Endothelial cell (in vitro differentiated cells): ENCODE results near the gene ZDHHC16. TPM values are rescaled to one million over a fixed set of nuclear protein-coding genes. Genes with fewer than 3 reads are reported as not detected.

Experiments used
- DNase-seq: peaks from one replicate; pipeline ENCODE4 v3.0.0; 2021; ENCODE audit warnings: low spot score
- H3K27ac Mint-ChIP-seq: one replicate; pipeline ENCODE4 v1.8.0; 2021; ENCODE audit warnings: mixed read lengths, inconsistent platforms; ENCODE audit not compliant: unreplicated experiment
- H3K27me3 Mint-ChIP-seq: one replicate; pipeline ENCODE4 v1.8.0; 2021; ENCODE audit warnings: mild to moderate bottlenecking, moderate library complexity, mixed read lengths, inconsistent platforms; ENCODE audit not compliant: unreplicated experiment
- H3K36me3 Mint-ChIP-seq: one replicate; pipeline ENCODE4 v1.8.0; 2021; ENCODE audit warnings: mild to moderate bottlenecking, low read depth, mixed read lengths, inconsistent platforms; ENCODE audit not compliant: unreplicated experiment
- H3K4me1 Mint-ChIP-seq: one replicate; pipeline ENCODE4 v1.8.0; 2021; ENCODE audit warnings: mild to moderate bottlenecking, mixed read lengths, inconsistent platforms; ENCODE audit not compliant: unreplicated experiment
- H3K4me3 Mint-ChIP-seq: one replicate; pipeline ENCODE4 v1.8.0; 2021; ENCODE audit warnings: mild to moderate bottlenecking, mixed read lengths, inconsistent platforms; ENCODE audit not compliant: unreplicated experiment
- H3K9me3 Mint-ChIP-seq: one replicate; pipeline ENCODE4 v1.8.0; 2021; ENCODE audit warnings: mixed read lengths, inconsistent platforms; ENCODE audit not compliant: unreplicated experiment
- CTCF ChIP-seq: fragments of 200-600 bp; sonication (generic); IDR thresholded peaks from one replicate; pipeline ENCODE4 v1.5.0; 2021; ENCODE audit warnings: antibody characterized with exemption; ENCODE audit not compliant: unreplicated experiment
- total RNA-seq: library from RNA; stranded (reverse); fragmentation: NEBNext Ultra II Directional; extraction: Animal tissue kit (Norgen Biotek cat#: 25700); gene quantifications from one replicate; pipeline ENCODE4 v1.2.1, GENCODE V29; 2021; ENCODE audit not compliant: unreplicated experiment

The ZDHHC16 gene
- total RNA-seq, 1 donor from 2014 or later, result 45.0 TPM

DNA sequence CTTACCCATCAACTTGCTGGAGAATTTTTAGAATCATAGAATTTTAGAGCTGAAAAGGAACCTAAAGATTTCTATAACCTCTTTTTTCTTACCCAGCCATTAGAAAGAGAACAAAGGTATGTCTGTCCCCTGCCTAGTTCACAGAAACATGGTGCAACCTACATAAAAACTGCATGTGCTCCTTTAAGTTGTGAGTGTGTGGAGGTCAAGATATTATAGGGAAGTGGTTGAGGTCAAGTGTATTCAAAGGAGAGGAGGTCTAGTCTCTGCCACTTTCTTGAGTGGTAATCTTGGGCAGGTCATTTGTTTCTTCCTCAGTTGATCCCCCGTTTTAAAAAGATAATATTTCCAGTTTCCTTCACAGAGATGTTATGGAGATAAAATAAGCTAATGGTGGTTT lies 59.2 kb downstream of the ZDHHC16 start:
- H3K9me3 Mint-ChIP-seq, result no peaks in the 10 kb centered on the region
- H3K4me1 Mint-ChIP-seq, result peaks cover 54% of the 10 kb centered on the region
- peaks cover 11% of the 10 kb centered on the region for H3K36me3 Mint-ChIP-seq
- DNase-seq, result no peak
- TF ChIP-seq CTCF, result no peak
- no peak overlapping the region for H3K27ac Mint-ChIP-seq
- H3K4me3 Mint-ChIP-seq, result no peak overlapping the region
- H3K27me3 Mint-ChIP-seq, result peaks cover 18% of the 10 kb centered on the region

DNA sequence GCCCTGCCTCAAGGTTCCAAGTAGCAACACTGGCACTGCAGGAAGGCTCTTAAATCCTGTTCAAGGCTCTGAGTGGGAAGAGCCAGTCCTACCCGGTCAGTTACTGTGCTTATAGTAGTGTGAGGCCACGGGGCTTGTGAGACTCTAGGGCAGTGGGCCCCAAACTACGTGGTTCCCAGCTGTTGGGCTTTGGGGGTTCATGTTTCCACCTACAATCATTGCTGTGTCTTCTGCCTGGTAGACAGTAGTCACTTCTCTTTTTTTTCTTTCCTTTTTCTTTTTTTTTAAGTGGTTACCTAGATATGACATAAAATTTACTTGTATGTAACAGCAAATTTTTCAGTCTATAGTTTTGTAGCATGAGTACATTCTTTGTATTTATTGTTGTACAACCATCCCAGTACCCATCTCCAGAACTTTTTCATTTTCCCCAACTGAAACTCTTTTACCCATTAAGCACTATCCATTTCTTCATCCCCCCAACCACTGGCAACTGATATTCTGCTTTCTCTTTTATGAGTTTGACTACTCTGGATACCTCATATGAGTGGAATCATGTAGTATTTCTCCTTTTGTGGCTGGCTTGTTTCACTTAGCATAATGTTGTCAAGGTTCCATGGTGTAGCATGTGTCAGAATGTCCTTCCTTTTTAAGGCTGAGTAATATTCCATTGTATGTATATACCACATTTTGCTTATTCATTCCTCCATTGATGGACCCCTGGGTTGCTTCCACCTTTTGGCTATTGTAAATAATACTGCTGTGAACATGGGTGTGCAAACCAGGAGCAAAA lies 60.4 kb downstream of the ZDHHC16 start:
- no peaks in the 10 kb centered on the region for H3K9me3 Mint-ChIP-seq
- H3K27ac Mint-ChIP-seq, result peak overlapping the region; percentile 32
- H3K27me3 Mint-ChIP-seq, result peaks cover 11% of the 10 kb centered on the region
- peaks cover 54% of the 10 kb centered on the region for H3K4me1 Mint-ChIP-seq
- no peak for DNase-seq
- no peak for TF ChIP-seq CTCF
- H3K4me3 Mint-ChIP-seq, result no peak overlapping the region
- H3K36me3 Mint-ChIP-seq, result peaks cover 15% of the 10 kb centered on the region

Other genes starting within 250 kb of the ZDHHC16 start
- 19.8 TPM for gene ARHGAP19, start 153.5 kb upstream of the ZDHHC16 start, total RNA-seq
- gene FRAT1, start 126.9 kb upstream of the ZDHHC16 start, total RNA-seq, result 8.0 TPM
- gene FRAT2, start 111.4 kb upstream of the ZDHHC16 start, total RNA-seq, result 25.6 TPM
- gene RRP12, start 44.8 kb upstream of the ZDHHC16 start, total RNA-seq, result 19.5 TPM
- gene PGAM1, start 20.0 kb upstream of the ZDHHC16 start, total RNA-seq, result 291 TPM
- gene EXOSC1, start 169 bp upstream of the ZDHHC16 start, total RNA-seq, result 36.0 TPM
- gene MMS19, start 52.2 kb downstream of the ZDHHC16 start, total RNA-seq, result 127 TPM
- gene UBTD1, start 52.7 kb downstream of the ZDHHC16 start, total RNA-seq, result 78.0 TPM
- 0.33 TPM for gene ANKRD2, start 126.6 kb downstream of the ZDHHC16 start, total RNA-seq
- 0.85 TPM for gene HOGA1, start 138.2 kb downstream of the ZDHHC16 start, total RNA-seq
- gene C10orf62, start 143.5 kb downstream of the ZDHHC16 start, total RNA-seq, result not detected
- 10.9 TPM for gene MORN4, start 187.3 kb downstream of the ZDHHC16 start, total RNA-seq
- gene PI4K2A, start 194.5 kb downstream of the ZDHHC16 start, total RNA-seq, result 35.4 TPM
- 0.67 TPM for gene AVPI1, start 241.1 kb downstream of the ZDHHC16 start, total RNA-seq